Measurements from ENCODE around the gene PRICKLE4.
"Not testable (repeated sequence)": the region's sequence is repeated elsewhere in the genome, so short reads cannot be mapped to it uniquely, and the experiment has no call there.

The PRICKLE4 gene

DNA sequence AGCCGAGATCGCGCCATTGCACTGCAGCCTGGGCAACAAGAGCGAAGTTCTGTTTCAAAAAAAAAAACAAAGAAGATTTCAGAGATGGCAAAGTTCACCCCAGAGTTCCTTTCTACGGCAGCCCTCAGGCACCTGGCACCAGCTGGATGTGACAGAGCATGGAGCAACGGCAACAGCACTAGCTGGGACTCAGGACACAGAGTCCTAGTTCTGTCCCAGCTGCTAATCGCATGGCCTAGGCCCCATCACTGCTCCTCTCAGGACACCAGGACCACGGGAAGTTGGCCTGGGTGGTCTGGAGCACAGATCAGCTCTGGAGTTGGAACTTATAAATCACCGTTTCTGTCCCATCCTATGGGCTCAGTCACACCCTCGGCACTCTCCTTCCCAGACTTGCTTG, 34.5 kb upstream of the PRICKLE4 start:
- no peak for DNase-seq

DNA sequence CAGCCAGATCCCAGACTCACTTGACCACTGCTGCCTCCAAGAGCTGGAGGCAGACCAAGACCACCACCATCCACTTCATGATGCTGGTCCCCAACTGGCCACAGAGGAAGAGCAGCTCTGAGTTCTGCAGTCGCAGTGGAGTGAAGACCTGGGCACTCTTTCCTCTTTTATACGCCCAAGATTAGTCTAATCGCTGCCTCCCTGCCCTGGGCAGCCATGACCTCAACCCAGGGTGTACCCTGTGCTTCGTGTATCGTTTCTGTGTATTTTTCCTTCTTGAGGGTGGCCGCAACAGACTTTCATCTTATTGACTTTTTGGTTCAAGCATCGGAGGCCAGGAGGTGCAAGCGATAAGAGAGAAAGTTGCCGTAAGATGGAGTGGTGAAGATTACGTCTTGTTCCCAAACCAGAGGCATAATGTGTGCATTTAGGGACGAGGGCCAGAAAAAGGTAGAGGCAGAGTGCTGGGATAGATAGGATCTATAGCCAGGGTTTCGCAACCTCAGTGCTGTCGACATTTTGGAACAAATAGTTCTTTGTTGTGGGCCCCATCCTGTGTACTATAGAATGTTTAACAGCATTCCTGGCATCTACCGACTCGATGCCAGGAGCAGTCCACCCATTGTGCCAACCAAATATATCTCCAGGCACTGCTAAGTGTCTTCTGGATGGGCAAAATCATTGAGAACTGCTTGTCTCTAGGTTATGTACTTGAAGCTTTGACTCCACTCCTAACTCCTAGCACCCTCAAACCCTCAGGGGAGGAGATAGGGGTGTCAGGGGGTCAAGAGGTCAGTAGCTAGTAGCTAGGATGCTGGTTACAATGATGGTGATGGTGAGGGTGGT, 33.1 kb upstream of the PRICKLE4 start, which contains the start of gene PGC:
Gene PGC, minus strand, starts transcription at position 142 of the 846 bp plus-strand sequence. Its CDS starts 63 bp downstream, at position 79.
- no peak for DNase-seq

DNA sequence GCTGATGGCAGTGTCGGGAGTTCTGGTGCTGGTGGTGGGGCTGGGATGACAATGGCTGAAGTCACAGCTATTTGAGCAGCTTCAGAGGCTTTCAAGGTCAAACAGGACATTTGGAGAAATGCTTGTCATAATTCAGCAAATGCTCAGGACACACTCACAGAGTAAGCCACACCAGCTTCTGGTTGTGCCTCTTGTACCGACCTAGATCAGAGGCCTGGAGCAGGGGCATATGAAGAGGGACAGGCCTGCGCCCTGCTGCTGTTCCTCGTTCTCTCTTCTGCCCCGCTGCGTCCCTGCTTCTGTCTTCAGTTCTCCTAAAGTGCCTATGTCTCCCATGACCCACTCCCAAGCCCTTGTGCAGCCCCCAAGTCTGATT, 32.5 kb upstream of the PRICKLE4 start:
- DNase-seq: no peak

DNA sequence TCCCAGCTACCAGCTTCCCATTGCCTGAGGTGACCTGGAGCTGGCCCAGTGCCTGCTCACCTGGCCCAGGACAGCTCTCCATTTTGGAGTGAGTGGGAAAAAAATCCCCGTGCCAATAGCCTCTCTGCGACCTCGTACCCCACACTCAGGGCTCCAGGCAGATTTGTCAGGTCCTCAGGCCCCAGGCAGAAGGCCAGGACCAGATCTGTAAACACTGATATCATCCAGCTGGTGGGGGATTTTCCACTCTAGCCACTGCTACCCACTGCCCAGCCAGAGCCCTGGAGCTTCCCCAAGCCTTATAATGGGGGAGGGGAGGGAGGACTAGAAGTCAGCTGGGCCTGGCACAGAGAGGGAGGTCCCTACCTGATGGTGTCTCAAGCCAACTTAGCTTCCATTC, 32.0 kb upstream of the PRICKLE4 start:
- DNase-seq: no peak

DNA sequence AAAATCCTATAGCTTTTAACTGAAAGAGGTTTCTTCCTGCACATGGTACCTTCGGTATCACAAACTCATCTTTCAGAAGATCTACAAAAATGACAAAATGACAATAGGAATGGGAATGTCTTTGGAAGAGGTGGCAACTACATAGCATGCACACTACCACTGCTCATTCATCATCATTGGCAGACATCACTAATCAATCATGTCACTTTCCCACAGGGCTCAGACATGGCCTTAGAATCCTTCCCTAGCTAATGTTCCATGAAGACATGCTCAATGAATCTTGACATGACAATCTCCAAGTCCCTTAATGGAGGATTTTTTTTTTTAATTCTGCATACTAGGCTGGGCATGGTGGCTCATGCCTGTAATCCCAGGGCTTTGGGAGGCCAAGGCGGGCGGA, 30.2 kb upstream of the PRICKLE4 start:
- no peak for DNase-seq

DNA sequence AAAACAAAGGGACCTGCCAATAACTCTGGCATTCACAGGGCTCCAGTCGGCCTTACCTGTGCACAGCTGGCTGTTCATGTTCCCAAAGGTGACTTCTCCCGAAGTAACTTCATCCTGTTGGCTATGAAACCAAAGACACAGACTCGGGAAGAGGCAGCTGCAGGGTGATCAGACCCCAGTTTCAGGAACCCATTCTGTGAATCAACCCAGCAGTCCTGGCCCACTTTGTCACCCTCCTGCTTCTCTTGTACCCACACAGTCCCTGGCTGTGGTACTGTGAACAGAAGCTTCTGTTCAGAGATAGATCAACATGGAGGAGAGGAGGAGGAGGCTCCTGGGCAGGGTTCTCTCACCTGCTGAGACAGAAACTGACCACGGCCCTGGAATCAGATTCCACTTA, 24.7 kb upstream of the PRICKLE4 start:
- DNase-seq: no peak

DNA sequence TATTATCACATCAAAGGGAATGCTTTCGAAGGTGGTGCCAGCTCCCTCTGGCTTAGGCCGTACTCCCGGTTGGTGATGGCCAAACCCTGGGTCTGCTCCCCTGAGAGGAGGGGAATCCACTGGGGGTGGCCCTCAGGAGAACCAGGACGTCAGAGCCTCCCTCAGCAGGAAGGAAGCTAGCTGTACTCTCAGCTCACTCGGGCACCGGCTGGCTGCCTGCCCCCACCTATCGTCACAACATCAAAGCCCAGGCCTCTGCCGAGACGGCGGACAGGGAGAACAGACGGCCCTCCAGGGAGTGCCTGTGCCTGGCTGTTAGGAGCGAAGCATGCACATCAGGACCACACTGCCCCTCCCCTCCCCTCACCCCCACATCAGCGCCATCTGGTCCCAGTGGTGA, 24.2 kb upstream of the PRICKLE4 start:
- no peak for DNase-seq

DNA sequence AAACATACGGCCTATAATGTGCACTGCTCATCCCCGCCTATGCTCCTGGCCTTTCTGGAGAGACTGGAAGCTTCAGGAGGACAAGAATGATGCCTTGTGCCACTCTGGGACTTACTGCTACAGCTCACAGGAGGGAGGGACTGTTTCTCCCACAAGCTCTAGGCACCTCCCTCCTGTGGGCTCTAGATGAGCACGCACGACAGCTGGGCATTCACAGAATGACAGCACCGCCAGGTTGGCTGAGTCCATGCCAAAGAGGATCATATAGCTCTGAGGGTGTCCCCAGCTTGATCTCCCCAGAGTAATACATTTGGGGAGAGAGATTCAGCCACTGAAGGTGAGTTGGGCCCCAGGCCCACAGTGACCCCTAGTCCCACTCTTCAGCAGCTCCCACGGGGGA, 23.3 kb upstream of the PRICKLE4 start:
- no peak for DNase-seq

DNA sequence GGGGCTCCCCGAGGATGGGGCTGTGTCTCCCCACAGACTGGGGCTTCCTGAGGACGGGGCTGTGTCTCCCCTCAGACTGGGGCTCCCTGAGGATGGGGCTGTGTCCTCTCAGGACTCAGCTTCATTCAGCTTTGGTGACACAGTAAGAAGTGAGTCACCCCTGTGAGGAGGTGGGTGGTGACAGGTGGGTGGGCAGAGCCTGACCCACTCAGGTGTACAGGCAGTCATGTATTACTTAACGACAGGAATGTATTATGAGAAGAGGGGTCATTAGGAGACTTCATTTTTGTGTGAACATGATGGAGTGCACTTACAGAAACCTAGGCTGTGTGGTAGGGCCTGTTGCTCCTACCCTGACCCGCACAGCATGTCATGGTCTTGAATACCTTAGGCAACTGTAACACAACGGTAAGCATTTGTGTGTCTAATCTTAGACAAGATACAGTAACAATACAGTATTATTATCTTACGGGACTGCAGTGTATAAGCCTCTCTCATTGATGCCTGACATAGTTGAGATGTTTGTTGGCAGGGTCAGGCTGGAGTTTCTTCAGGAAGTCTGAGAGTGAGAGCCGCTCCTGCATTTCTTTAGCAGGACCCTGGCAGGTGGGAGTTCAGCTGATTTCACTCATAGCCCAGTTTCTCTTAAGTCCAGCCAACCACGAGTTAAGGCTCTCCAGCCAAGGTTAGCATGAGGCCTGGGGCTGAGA, 22.5 kb upstream of the PRICKLE4 start:
- DNase-seq: no peak

DNA sequence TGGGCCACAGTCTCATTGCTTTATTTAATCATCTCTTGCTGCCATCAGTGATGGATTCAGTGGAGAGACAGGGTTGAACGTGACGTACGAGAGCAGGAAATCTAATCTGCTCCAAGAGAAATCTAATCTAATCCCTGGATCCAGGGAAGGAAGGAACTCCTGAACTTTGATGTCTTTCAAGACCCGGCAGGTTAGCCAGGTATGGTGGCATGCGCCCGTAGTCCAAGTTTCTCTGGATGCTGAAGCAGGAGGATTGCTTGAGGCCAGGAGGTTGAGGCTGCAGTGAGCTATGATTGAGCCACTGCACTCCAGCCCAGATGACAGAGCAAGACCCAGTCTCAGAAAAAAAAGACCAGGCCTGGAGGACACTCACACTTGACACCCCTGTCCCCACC, 21.9 kb upstream of the PRICKLE4 start:
- DNase-seq: no peak

DNA sequence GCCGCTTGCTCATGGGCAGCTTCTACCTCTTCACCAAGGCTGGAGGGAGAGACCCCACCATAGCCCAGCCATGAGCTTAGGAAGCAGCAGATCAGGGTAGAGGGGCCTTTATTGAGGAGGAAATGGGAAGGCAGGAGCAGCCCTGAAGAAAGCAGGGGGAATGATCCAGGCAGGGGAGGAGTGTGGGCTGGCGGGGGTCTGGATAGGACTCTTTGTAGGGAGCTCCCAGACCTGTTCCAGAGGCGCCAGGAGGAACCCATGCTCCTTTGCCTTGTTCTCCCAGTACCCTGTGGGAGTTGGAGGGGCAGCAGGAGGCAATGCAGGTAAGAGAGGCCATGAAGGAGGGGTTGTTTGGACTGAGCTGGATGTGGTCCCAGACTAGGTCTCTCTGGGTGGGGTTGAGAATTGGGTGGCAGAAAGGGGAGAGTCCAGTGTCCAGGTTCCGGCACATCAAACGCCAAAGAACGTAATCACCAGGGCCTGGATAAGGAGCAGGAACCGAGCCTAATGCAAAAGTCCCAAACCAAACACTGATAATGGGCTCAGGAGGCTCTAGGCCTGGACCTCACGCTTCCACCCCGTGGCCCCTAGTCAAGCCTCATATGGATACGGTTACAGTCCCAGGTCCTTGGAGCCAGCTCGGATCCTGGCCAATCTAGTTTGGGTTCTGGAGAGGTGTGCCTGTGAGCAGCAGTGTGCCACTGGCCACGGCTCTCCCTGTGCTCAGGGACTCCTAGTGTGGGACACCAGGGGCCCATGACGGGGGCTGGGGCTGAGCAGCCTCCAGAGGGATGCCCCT, 21.3 kb upstream of the PRICKLE4 start:
- no peak for DNase-seq

DNA sequence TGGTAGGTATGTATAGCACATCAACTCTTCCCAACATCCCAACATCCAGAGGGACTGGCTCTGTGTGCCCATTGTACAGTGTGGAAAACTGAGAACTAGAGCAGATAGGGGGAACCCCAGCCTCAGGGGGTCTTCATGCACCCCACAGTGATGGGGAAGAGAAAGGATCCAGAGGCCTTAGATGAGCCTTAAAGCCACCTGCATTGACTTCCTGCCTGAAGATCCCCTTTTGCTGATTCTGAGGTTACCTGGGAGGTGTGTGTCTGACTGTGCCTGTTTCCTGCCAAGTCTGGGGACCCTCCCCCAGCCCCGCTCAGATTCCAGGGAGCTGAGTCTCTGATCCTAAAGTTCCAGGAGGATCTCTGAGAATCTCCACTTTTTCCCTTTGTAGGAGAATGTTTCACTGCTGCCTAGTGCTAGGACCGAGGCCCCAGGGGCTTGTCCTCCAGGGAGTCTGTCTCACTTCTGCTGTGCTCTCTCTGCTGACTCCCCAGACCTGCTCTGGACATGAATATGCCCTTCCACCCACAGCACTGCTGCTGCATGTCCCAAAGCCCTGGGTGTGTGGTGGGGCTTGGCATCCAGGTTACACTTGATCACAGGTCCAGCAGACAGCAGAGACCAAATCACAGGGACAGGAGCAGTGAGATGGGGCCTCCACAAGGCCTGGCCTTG, 20.5 kb upstream of the PRICKLE4 start:
- DNase-seq: no peak

DNA sequence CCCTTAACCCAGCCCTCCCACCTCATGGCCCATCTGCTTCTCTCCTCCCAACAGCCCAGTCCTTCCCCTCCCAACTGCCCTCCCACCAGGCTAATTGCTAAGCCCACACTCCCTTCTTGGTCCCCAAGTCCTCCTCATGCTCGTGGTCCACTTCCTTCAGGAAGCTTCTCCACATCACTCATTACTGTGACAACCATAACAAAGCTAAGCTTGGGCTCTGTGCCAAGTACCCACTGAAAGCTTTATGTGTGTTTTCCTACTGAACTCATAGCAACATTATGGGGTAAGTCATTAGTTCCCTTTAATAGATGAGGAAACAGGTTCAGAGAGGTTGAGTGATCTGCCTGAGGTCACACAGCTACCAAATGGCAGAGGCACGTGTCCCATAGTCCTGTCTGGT, 17.1 kb upstream of the PRICKLE4 start:
- DNase-seq: no peak

DNA sequence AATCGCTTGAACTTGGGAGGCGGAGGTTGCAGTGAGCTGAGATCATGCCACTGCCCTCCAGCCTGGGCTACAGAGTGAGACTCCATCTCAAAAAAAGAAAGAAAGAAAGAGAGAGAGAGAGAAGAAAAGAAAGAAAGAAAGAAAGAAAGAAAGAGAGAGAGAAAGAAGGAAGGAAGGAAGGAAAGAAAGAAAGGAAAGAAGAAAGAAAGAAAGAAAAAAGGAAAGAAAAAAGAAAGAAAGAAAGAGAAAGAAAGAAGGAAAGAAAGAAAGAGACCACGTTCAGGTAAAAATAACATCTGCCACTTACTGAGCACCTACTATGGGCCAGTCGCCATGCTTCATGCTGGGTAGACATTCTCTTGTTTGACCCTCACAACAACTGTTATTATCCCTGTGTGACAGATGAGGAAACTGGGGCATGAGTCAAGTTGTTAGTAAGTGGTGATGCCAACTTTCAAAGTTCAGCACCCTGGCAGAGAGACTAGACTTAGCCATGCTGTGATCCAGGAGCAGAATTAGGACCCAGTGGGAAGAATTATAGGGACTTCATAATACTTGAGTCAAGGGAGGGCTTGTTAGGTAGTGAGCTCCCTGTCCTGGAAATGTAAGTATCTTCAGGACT, 14.4 kb upstream of the PRICKLE4 start:
- not testable (repeated sequence) for DNase-seq

DNA sequence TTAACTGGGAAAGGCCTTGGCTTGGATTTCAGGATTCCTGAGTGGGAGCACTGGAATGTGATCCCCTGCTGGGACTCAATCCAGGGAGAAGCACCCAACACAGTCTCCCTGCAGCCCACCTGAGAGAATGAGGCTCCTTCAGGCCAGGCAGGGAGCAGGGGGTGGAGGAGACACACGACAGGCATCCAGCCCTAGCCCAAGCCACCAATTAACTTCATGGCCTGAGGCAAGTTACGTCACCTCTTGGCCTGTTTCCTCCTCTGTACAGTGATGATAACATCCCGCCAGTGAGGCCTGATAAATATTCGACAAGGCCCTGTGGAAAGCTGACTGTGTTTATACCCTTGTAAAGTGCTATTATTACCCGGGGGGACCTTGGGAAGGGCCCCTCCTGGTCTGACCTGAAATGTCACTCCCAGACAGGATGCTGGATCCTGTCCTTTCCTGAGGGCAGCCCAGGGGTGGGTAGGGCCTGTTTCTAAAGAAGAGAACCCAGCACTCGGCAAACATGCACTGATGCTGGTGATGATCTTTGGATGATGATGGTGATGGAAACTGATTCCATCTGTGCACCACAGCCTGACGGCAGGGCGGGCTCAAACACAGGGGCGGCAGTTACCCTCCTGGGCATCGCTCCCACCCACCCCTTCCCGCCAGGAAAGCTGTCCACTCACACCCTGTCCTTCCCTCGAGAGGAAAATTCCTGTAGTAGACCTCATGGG, 13.3 kb upstream of the PRICKLE4 start:
- peak; percentile 63 for DNase-seq

DNA sequence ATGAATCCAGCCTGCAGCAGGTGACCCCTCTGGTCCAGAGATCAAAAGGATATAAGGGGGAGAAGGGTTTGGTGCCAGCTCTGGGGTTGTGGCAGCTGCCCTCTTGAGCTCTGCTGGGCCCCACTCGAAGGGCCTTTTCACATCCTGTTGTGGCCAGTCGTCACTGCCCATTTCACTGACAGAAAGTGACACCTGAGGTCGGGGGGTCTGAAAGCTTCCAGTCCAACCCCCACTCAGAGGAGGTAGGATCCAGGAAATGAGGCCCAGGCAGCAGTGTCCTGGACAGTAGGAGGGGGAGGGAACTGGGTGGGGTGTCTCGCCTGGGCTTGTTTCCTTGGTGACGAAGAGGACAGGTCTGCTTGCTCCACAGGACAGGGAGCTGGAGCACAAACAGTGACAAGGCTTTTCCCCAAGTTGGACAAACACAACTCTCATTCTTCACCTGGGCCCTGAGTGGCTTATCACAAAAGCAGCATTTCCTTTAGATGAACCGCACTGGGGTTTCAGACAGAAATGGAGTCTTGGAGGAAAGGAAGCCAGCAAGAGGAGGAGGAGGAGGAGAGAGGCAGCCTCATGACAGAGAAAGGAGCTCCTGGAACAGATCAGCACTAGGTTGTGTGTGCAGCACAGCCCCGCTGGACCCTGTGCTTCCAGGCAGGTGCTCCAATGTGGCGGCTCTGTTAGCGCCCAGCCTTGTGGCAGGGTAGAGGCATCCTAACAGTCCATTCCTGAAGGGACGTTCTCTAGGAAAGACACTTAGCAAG, 11.9 kb upstream of the PRICKLE4 start:
- DNase-seq: no peak

DNA sequence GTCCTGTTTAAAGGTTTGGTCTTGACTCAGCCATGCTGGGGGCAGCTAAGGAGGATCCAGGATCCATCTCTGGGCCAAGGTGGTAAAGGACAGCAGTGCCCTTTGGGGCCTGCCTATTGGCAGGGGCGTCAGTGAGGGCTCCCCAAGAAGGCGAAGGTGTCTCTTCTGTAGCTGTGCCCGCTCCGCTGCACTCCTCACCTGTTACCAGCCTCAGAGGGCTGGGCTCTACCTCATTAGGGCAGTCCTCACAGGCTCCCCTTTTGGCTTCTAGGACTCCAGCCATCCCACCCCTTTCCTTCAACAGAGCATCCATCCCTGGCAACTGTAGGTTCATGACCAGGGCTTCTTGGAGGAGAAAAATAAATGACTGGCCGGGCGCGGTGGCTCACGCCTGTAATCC, 11.2 kb upstream of the PRICKLE4 start:
- DNase-seq: no peak

DNA sequence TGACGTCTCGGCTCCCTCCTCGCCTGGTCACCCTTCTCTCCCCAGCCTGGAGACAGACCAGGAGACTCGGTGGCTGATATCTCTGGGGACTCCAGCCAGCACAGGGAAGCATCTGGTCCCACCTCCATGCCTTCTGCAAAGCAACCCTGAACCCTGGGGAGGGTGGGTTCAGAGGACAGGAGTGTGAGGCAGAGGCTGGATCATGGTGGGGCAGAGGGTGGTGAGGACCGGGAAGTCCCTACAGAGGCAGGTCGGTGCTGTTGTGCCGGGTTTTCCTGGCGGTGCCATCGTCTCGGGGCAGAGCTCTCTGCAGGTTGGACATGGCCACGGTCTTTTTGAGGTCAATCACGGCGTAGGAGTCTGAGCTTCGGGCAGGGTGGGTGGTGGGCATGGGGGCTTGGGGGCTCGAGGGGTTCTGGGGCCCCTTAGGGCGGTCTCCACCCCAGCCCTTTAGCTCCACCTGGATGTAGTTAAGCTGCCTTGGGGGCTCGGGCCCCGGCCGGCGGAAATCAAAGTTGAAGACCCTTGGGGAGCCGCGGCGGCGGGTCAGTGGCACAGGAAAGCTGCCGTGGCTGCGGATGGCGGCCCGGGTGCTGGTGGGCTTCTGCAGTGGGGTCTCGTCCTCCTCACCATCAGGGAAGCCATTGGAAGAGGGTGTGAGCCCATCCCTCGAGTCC, 10.1 kb upstream of the PRICKLE4 start:
- no peak for DNase-seq

DNA sequence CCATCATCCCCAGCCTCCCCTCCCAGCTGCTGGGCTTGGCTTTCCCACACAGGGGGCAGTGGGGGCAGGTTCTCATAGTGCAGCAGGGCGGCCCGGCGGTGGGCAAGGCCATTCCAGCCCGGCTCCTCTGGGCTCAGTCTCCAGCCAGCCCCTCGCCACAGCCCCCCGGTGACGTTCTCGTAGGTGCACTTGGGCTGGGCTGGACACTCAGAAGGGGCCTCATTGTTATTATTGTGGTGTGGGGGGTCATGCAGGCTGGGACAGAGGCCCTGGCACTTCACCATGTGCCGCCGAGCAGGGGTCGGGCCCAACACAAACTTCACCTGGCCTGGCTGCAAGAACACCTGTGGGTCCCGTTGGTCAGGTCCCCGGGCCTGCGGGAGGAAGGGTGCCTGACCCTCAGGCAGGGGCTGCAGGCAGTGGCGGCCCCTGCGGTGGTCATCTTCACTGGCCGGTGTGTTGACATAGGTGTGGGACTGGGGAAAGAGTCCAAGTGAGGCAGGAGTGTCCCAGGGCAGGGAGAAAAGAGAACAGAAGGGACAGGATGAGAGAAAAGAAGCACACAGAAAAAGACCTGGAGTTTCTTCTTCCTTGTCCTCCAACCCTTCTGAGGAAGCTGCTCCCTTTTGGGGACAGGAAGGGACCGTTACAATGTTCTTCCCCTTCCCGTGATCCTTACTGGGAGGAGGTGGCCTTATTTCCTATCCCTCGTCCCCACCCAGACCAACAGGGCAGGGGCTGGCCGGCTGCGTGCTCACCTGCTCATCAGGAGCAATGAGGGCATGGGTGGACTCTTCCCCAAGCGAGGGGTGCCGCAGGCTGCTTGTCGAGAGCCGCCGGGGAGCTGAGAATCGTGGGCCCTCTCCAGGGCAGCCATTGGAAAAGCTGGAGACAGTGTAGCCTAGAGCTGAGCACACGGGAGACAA, 9.3 kb upstream of the PRICKLE4 start:
- no peak for DNase-seq

All from fibroblast of skin of back (primary cell).